HEK293 (cell line): ENCODE results near the gene ZNF350.
A peak's percentile ranks its signal among the peaks of the same experiment; 100 is the strongest.

ENCODE experiments used
- BCL11B ChIP-seq: fragments of 450-650 bp; formaldehyde crosslinking; IDR thresholded peaks from 2 replicates; pipeline ENCODE4 v1.5.1; 2016; ENCODE audit warnings: low read depth, missing biosample characterization, missing genetic modification characterization
- BCL6B ChIP-seq: fragments of 450-650 bp; formaldehyde crosslinking; IDR thresholded peaks from 2 replicates; pipeline ENCODE4 v1.5.1; 2017; ENCODE audit warnings: missing biosample characterization, missing genetic modification characterization
- HOXC10 ChIP-seq: sonication (generic); formaldehyde crosslinking; IDR thresholded peaks from 2 replicates; pipeline ENCODE4 v1.8.1; 2023; ENCODE audit warnings: mild to moderate bottlenecking, missing genetic modification reagents
- PRDM2 ChIP-seq: fragments of 450-650 bp; formaldehyde crosslinking; IDR thresholded peaks from 2 replicates; pipeline ENCODE4 v1.5.1; 2016; ENCODE audit warnings: missing biosample characterization, missing genetic modification characterization, borderline replicate concordance
- REPIN1 ChIP-seq: fragments of 450-650 bp; formaldehyde crosslinking; IDR thresholded peaks from 2 replicates; pipeline ENCODE4 v1.5.1; 2017; ENCODE audit warnings: missing biosample characterization, missing genetic modification characterization, low read depth
- YY2 ChIP-seq: fragments of 450-650 bp; formaldehyde crosslinking; IDR thresholded peaks from 2 replicates; pipeline ENCODE4 v1.5.1; 2016; ENCODE audit warnings: missing biosample characterization, missing genetic modification characterization
- ZBTB7A ChIP-seq: fragments of 450-650 bp; formaldehyde crosslinking; IDR thresholded peaks from 2 replicates; pipeline ENCODE4 v1.5.1; 2016; ENCODE audit warnings: low read depth, missing biosample characterization, missing genetic modification characterization
- ZEB2 ChIP-seq: fragments of 450-650 bp; formaldehyde crosslinking; IDR thresholded peaks from 2 replicates; pipeline ENCODE4 v1.5.1; 2016; ENCODE audit warnings: missing biosample characterization, missing genetic modification characterization
- ZNF138 ChIP-seq: fragments of 450-650 bp; formaldehyde crosslinking; IDR thresholded peaks from 2 replicates; pipeline ENCODE4 v1.5.1; 2016; ENCODE audit warnings: missing biosample characterization, missing genetic modification characterization, borderline replicate concordance
- ZNF146 ChIP-seq: fragments of 450-650 bp; formaldehyde crosslinking; IDR thresholded peaks from 2 replicates; pipeline ENCODE4 v1.5.1; 2016; ENCODE audit warnings: missing biosample characterization, missing genetic modification characterization
- ZNF16 ChIP-seq: fragments of 450-650 bp; formaldehyde crosslinking; IDR thresholded peaks from 2 replicates; pipeline ENCODE4 v1.5.1; 2016; ENCODE audit warnings: low read depth, missing biosample characterization, missing genetic modification characterization
- ZNF175 ChIP-seq: fragments of 450-650 bp; formaldehyde crosslinking; IDR thresholded peaks from 2 replicates; pipeline ENCODE4 v1.5.1; 2016; ENCODE audit warnings: missing biosample characterization, missing genetic modification characterization
- ZNF211 ChIP-seq: fragments of 450-650 bp; formaldehyde crosslinking; IDR thresholded peaks from 2 replicates; pipeline ENCODE4 v1.5.1; 2016; ENCODE audit warnings: low read depth, missing biosample characterization, missing genetic modification characterization
- ZNF292 ChIP-seq: fragments of 450-650 bp; formaldehyde crosslinking; IDR thresholded peaks from 2 replicates; pipeline ENCODE4 v1.5.1; 2016; ENCODE audit warnings: low read depth, missing biosample characterization, missing genetic modification characterization, borderline replicate concordance
- ZNF324 ChIP-seq: fragments of 450-650 bp; formaldehyde crosslinking; IDR thresholded peaks from 2 replicates; pipeline ENCODE4 v1.5.1; 2016; ENCODE audit warnings: missing biosample characterization, missing genetic modification characterization
- ZNF335 ChIP-seq: fragments of 450-650 bp; formaldehyde crosslinking; conservative IDR thresholded peaks from 2 replicates; pipeline ENCODE4 v1.5.1; 2016; ENCODE audit warnings: missing biosample characterization, missing genetic modification characterization
- ZNF423 ChIP-seq: fragments of 450-650 bp; formaldehyde crosslinking; IDR thresholded peaks from 2 replicates; pipeline ENCODE4 v1.5.1; 2016; ENCODE audit warnings: missing biosample characterization, missing genetic modification characterization
- ZNF513 ChIP-seq: fragments of 450-650 bp; IDR thresholded peaks from 2 replicates; pipeline ENCODE4 v1.5.1; 2018; ENCODE audit warnings: missing biosample characterization, missing genetic modification characterization
- ZNF548 ChIP-seq: fragments of 450-650 bp; formaldehyde crosslinking; IDR thresholded peaks from 2 replicates; pipeline ENCODE4 v1.5.1; 2016; ENCODE audit warnings: missing biosample characterization, missing genetic modification characterization
- ZNF585B ChIP-seq: fragments of 450-650 bp; formaldehyde crosslinking; IDR thresholded peaks from 2 replicates; pipeline ENCODE4 v1.5.1; 2016; ENCODE audit warnings: missing biosample characterization, missing genetic modification characterization
- ZNF600 ChIP-seq: fragments of 450-650 bp; formaldehyde crosslinking; IDR thresholded peaks from 2 replicates; pipeline ENCODE4 v1.5.1; 2016; ENCODE audit warnings: missing biosample characterization, missing genetic modification characterization
- ZNF664 ChIP-seq: fragments of 450-650 bp; formaldehyde crosslinking; IDR thresholded peaks from 2 replicates; pipeline ENCODE4 v1.5.1; 2016; ENCODE audit warnings: missing biosample characterization, missing genetic modification characterization
- ZNF677 ChIP-seq: fragments of 450-650 bp; IDR thresholded peaks from 2 replicates; pipeline ENCODE4 v1.5.0; 2018; ENCODE audit warnings: missing biosample characterization, mild to moderate bottlenecking, missing genetic modification characterization, moderate library complexity
- ZNF776 ChIP-seq: fragments of 450-650 bp; formaldehyde crosslinking; IDR thresholded peaks from 2 replicates; pipeline ENCODE4 v1.5.0; 2017; ENCODE audit warnings: missing biosample characterization, missing genetic modification characterization, borderline replicate concordance
- ZNF777 ChIP-seq: fragments of 450-650 bp; formaldehyde crosslinking; IDR thresholded peaks from 2 replicates; pipeline ENCODE4 v1.5.1; 2017; ENCODE audit warnings: missing biosample characterization, missing genetic modification characterization, borderline replicate concordance
- ZNF791 ChIP-seq: fragments of 450-650 bp; formaldehyde crosslinking; IDR thresholded peaks from 2 replicates; pipeline ENCODE4 v1.5.1; 2016; ENCODE audit warnings: missing biosample characterization, missing genetic modification characterization
- ZSCAN5A ChIP-seq: fragments of 450-650 bp; formaldehyde crosslinking; IDR thresholded peaks from 2 replicates; pipeline ENCODE4 v1.5.1; 2016; ENCODE audit warnings: missing biosample characterization, missing genetic modification characterization
- TF ChIP-seq, protein P1 (sequence below): IDR thresholded peaks from 2 replicates; pipeline ENCODE4 v1.6.1; 2011; ENCODE audit warnings: mild to moderate bottlenecking, low read depth, low read length, borderline replicate concordance

The ZNF350 gene

GRCh38 chr19:51926784-51927741 lies 59.6 kb downstream of the ZNF350 start, which contains the start of gene ZNF613 (continued):
- no peak for TF ChIP-seq ZNF600 (tag by site-specific recombination)
- no peak; the same call in 1 of the 2 replicates for TF ChIP-seq REPIN1 (tag by site-specific recombination)
- TF ChIP-seq ZBTB7A (tag by site-specific recombination) = no peak
- no peak for TF ChIP-seq ZNF585B (tag by site-specific recombination)
- peak; percentile 99 for TF ChIP-seq ZNF335 (tag by site-specific recombination)
- no peak for TF ChIP-seq ZNF664 (tag by site-specific recombination)
- TF ChIP-seq, protein P1, sequence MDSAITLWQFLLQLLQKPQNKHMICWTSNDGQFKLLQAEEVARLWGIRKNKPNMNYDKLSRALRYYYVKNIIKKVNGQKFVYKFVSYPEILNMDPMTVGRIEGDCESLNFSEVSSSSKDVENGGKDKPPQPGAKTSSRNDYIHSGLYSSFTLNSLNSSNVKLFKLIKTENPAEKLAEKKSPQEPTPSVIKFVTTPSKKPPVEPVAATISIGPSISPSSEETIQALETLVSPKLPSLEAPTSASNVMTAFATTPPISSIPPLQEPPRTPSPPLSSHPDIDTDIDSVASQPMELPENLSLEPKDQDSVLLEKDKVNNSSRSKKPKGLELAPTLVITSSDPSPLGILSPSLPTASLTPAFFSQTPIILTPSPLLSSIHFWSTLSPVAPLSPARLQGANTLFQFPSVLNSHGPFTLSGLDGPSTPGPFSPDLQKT = no peak
- no peak for TF ChIP-seq ZNF513 (tag by site-specific recombination)
- no peak for TF ChIP-seq HOXC10
- no peak for TF ChIP-seq ZNF423 (tag by site-specific recombination)
- TF ChIP-seq ZNF777 (tag by site-specific recombination) = no peak
- TF ChIP-seq PRDM2 (tag by site-specific recombination) = no peak
- TF ChIP-seq YY2 = peak; percentile 97
- TF ChIP-seq BCL6B = no peak
- no peak for TF ChIP-seq ZNF776 (tag by site-specific recombination)
- no peak for TF ChIP-seq ZNF677
- no peak for TF ChIP-seq ZSCAN5A (tag by site-specific recombination)
- no peak for TF ChIP-seq ZNF791 (tag by site-specific recombination)
- no peak for TF ChIP-seq ZNF138 (tag by site-specific recombination)
- TF ChIP-seq BCL11B = no peak
- no peak for TF ChIP-seq ZNF211 (tag by site-specific recombination)
- no peak for TF ChIP-seq ZNF175
- no peak for TF ChIP-seq ZNF16 (tag by site-specific recombination)
- peak; percentile 18; the same call in 1 of the 2 replicates for TF ChIP-seq ZNF324 (tag by site-specific recombination)
- TF ChIP-seq ZNF146 (tag by site-specific recombination) = no peak
- TF ChIP-seq ZEB2 (tag by site-specific recombination) = no peak; the same call in 1 of the 2 replicates
- TF ChIP-seq ZNF292 (tag by site-specific recombination) = no peak
- no peak for TF ChIP-seq ZNF548 (tag by site-specific recombination)
